Keratinocyte (primary cell): ENCODE results near the gene CLSTN2. TPM values are rescaled to one million over a fixed set of nuclear protein-coding genes. Genes with fewer than 3 reads are reported as not detected.

Experiments used
- DNase-seq: peaks from one replicate; pipeline ENCODE4 v3.0.0-alpha.2; 2011; ENCODE audit warnings: low read depth, missing footprints, low spot score
- FAIRE-seq: peaks from 2 replicates; lab custom pipeline; 2011; peaks lifted over from hg19 to GRCh38; lab: Jason Lieb, UNC
- H2AFZ ChIP-seq: 2 replicates; pipeline ENCODE4 v1.6.0; 2012; ENCODE audit warnings: low read length, control low read depth, inconsistent platforms; ENCODE audit not compliant: control insufficient read depth
- H3K27ac ChIP-seq: 2 replicates; pipeline ENCODE4 v1.5.1; 2011; ENCODE audit warnings: low read length; ENCODE audit not compliant: control insufficient read depth, insufficient read depth
- H3K27me3 ChIP-seq: 3 replicates; pipeline ENCODE4 v1.6.0; 2011; ENCODE audit warnings: low read length; ENCODE audit not compliant: control insufficient read depth, insufficient read depth; ENCODE audit errors: extremely low read depth
- H3K36me3 ChIP-seq, 2 experiments: 2 replicates in 1 of 2; 3 replicates in 1 of 2; pipeline ENCODE4 v1.5.1; 2011; ENCODE audit warnings: low read length in 2 of 2, mild to moderate bottlenecking in 1 of 2; ENCODE audit not compliant: control insufficient read depth in 2 of 2, insufficient read depth in 2 of 2; ENCODE audit errors: extremely low read depth in 1 of 2
- H3K4me1 ChIP-seq: 3 replicates; pipeline ENCODE4 v1.5.1; 2011; ENCODE audit warnings: low read length; ENCODE audit not compliant: control insufficient read depth, insufficient read depth; ENCODE audit errors: extremely low read depth
- H3K4me2 ChIP-seq: 3 replicates; pipeline ENCODE4 v1.6.0; 2011; ENCODE audit warnings: low read depth, low read length; ENCODE audit not compliant: control insufficient read depth, insufficient read depth; ENCODE audit errors: extremely low read depth
- H3K4me3 ChIP-seq, 3 experiments: fragments of 200-600 bp in 1 of 3; sonication (generic) in 1 of 3; 2 replicates in 2 of 3; 3 replicates in 1 of 3; pipeline ENCODE4 v1.5.1; 2011 to 2016; ENCODE audit warnings: low read length in 3 of 3, mild to moderate bottlenecking in 3 of 3, control low read depth in 2 of 3, inconsistent platforms in 1 of 3, low read depth in 1 of 3, mixed read lengths in 1 of 3, mixed run types in 1 of 3, moderate library complexity in 1 of 3; ENCODE audit not compliant: control insufficient read depth in 2 of 3, insufficient read depth in 2 of 3; ENCODE audit errors: extremely low read depth in 1 of 3
- H3K79me2 ChIP-seq: 2 replicates; pipeline ENCODE4 v1.6.0; 2012; ENCODE audit warnings: low read length; ENCODE audit not compliant: control insufficient read depth, insufficient read depth
- H3K9ac ChIP-seq: 3 replicates; pipeline ENCODE4 v1.6.0; 2011; ENCODE audit warnings: low read length; ENCODE audit not compliant: control insufficient read depth, insufficient read depth; ENCODE audit errors: extremely low read depth
- H3K9me1 ChIP-seq: 3 replicates; pipeline ENCODE4 v1.6.0; 2011; ENCODE audit warnings: low read length; ENCODE audit not compliant: control insufficient read depth, insufficient read depth; ENCODE audit errors: extremely low read depth
- H3K9me3 ChIP-seq: 2 replicates; pipeline ENCODE4 v1.5.1; 2012; ENCODE audit warnings: low read depth, low read length; ENCODE audit not compliant: control insufficient read depth
- H4K20me1 ChIP-seq: 3 replicates; pipeline ENCODE4 v1.6.0; 2011; ENCODE audit warnings: low read length; ENCODE audit not compliant: control insufficient read depth, insufficient read depth; ENCODE audit errors: extremely low read depth
- CTCF ChIP-seq, 3 experiments: IDR thresholded peaks in 1 of 3; conservative IDR thresholded peaks in 1 of 3; optimal IDR thresholded peaks in 1 of 3; 2 replicates in 2 of 3; 3 replicates in 1 of 3; pipeline versions ENCODE3 to v1.5.1; 2011; ENCODE audit warnings: low read length in 3 of 3, mild to moderate bottlenecking in 3 of 3, moderate library complexity in 2 of 3, control low read depth in 1 of 3, inconsistent platforms in 1 of 3; ENCODE audit not compliant: insufficient read depth in 2 of 3; ENCODE audit errors: extremely low read depth in 1 of 3
- EZH2 ChIP-seq: IDR thresholded peaks from one replicate; pipeline ENCODE4 v1.6.1; 2012; ENCODE audit warnings: inconsistent platforms, mild to moderate bottlenecking, low read length, moderate library complexity
- dilution Hi-C: fragments of 300-500 bp; cut with MboI; formaldehyde crosslinking; loops from one replicate; pipeline ENCODE4 v1.7.0; 2020; ENCODE audit warnings: low sequenced_read_pairs; ENCODE audit not compliant: extremely low pct_ligation_motif_present
- polyA plus RNA-seq, 5 experiments: library from polyadenylated mRNA; depleted of rRNA in 3 of 5; stranded (reverse) in 3 of 5; stranded (forward) in 1 of 5; unstranded in 1 of 5; fragments of >200 nt; gene quantifications; 1 replicate in 1 of 5; 2 replicates in 3 of 5; 3 replicates in 1 of 5; pipeline versions ENCODE4 v1.2.1 to v1.2.3, GENCODE V29; 2011 to 2012; ENCODE audit warnings: missing spikeins in 2 of 5, low read depth in 1 of 5, low replicate concordance in 1 of 5

The CLSTN2 gene
- polyA plus RNA-seq, 1 donor (not counting 4 experiments of a cell fraction or from before 2014, with no cell fraction given) = 0.09 TPM

GRCh38 chr3:140599496-140599895, 664.5 kb downstream of the CLSTN2 start:
- H3K4me1 ChIP-seq = peaks cover 13% of the 10 kb centered on the region
- no peaks in the 10 kb centered on the region for H4K20me1 ChIP-seq
- H3K27ac ChIP-seq = peak overlapping the region; percentile 61
- no peak overlapping the region for H2AFZ ChIP-seq
- H3K36me3 ChIP-seq = no peaks in the 10 kb centered on the region
- peak; percentile 82 for FAIRE-seq
- DNase-seq = no peak
- no peak overlapping the region for H3K9ac ChIP-seq
- no peaks in the 10 kb centered on the region for H3K79me2 ChIP-seq
- peak overlapping the region; percentile 49 for H3K4me2 ChIP-seq
- no peaks in the 10 kb centered on the region for H3K9me3 ChIP-seq
- TF ChIP-seq CTCF (optimal IDR thresholded peaks at IDR 0.05 in 1 of 3, IDR thresholded peaks at IDR 0.05 in 1 of 3, conservative IDR thresholded peaks at IDR 0.05 in 1 of 3; ENCODE audit: extremely low read depth in 1 of 3, insufficient read depth in 2 of 3, low read length in 3 of 3) (no peak), EZH2 (no peak)
- no peaks in the 10 kb centered on the region for H3K9me1 ChIP-seq
- H3K27me3 ChIP-seq = no peaks in the 10 kb centered on the region
- H3K4me3 ChIP-seq = peak overlapping the region in 1 of 3 experiments; percentile 38
- dilution Hi-C loops = no loop called here

GRCh38 chr3:140601881-140602280, 666.9 kb downstream of the CLSTN2 start:
- Histone ChIP-seq H3K79me2 (no peaks in the 10 kb centered on the region), H3K4me1 (peaks cover 13% of the 10 kb centered on the region), H2AFZ (no peak overlapping the region), H3K36me3 (no peaks in the 10 kb centered on the region), H3K4me3 (no peak overlapping the region), H3K4me2 (no peak overlapping the region), H3K27me3 (no peaks in the 10 kb centered on the region), H3K9me3 (no peaks in the 10 kb centered on the region), H3K9me1 (no peaks in the 10 kb centered on the region), H4K20me1 (no peaks in the 10 kb centered on the region), H3K9ac (no peak overlapping the region), H3K27ac (no peak overlapping the region)
- no peak for TF ChIP-seq CTCF (optimal IDR thresholded peaks at IDR 0.05 in 1 of 3, IDR thresholded peaks at IDR 0.05 in 1 of 3, conservative IDR thresholded peaks at IDR 0.05 in 1 of 3; ENCODE audit: extremely low read depth in 1 of 3, insufficient read depth in 2 of 3, low read length in 3 of 3)
- TF ChIP-seq EZH2 = no peak
- dilution Hi-C loops = no loop called here
- DNase-seq (no peak), FAIRE-seq (no peak)
